T-helper 2 cell treated with Interferon-gamma antibody and Interleukin-4, amounts not matched to agents 100 ng/mL and 5 ng/mL, for 36 hours (primary cell): ENCODE results near the gene SH3BGRL3. TPM values are rescaled to one million over a fixed set of nuclear protein-coding genes. Genes with fewer than 3 reads are reported as not detected.
"Not testable (repeated sequence)": the region's sequence is repeated elsewhere in the genome, so short reads cannot be mapped to it uniquely, and the experiment has no call there.

Experiments used
- intact Hi-C: fragments of 100-400 bp; cut with micrococcal nuclease; formaldehyde crosslinking; loops from one replicate; pipeline ENCODE4 v1.15.1; 2023
- total RNA-seq: library from RNA; stranded (reverse); gene quantifications from 2 replicates; pipeline ENCODE4 v1.2.3, GENCODE V29; 2022

The SH3BGRL3 gene
- total RNA-seq, 1 donor from 2014 or later = 690 TPM

DNA sequence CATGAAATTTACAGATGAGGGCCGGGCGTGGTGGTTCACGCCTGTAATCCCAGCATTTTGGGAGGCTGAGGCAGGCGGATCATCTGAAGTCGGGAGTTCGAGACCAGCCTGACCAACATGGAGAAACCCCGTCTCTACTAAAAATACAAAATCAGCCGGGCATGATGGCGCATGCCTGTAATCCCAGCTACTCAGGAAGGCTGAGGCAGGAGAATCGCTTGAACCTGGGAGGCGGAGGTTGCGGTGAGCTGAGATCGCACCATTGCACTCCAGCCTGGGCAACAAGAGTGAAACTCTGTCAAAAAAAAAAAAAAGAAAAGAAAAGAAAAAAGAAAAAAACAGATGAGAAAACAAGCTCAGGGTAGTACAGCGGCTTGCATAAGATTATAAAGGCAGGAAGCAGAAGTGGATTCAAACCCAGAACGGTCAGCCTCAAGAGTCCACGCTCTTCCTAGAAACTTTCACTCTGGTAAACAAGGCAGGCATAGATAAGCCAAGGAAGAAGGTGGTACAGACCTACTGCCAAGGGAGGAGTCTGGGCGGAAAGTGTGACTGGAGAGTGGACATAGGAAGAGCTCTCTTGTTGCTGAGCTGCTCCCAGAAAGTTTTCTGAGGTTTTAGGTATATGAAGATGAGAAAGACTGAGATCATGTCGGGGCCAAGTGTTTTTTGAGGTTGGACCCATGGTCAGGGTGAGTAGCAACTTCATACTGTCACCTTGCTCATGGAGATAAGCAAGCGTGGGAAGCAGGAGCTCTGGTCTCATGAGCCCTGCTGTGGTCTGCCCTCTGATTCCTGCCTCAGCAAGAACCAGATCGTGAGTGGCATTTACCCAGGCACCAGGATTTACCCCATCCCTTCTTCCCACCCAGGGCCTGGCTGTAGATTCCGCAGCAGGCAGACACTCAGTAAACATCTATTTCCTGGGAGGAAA lies 28.3 kb downstream of the SH3BGRL3 start:
- intact Hi-C loops = loop anchor here (1.0 to 10.0 kb wide), 6 partner anchors 9 to 401 kb away; partner anchors contain the start of genes CD52, CEP85, HMGN2 and STMN1

- intact Hi-C loops = no loop called here
These were observed 34.6 kb downstream of the SH3BGRL3 start for GRCh38 chr1:26314501-26314900.

GRCh38 chr1:26315874-26316850 lies 36.3 kb downstream of the SH3BGRL3 start:
- intact Hi-C loops = loop anchor here (5.0 kb wide), 1 partner anchor 204 kb away; the partner anchor contains the start of gene PDIK1L

DNA sequence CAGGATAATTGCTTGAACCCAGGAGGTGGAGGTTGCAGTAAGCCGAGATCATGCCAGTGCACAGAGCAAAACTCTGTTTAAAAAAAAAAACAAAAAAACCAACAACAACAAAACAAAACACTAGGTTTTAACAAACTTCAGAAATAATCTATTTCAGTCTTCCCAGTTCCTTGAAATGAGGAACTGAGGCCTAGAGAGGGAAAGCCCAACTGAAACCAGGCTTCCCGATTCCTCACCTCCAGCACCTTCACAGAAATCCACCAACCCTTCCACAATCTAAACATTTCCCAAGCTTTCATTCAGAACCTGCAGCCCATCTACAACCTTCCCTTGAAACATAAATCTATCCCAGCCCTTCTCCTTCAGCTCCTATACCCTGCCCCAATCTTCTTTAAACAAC lies 37.3 kb downstream of the SH3BGRL3 start:
- intact Hi-C loops = loop anchor here (1.0 to 5.0 kb wide), 2 partner anchors 10 to 205 kb away; partner anchors contain the start of gene PDIK1L

DNA sequence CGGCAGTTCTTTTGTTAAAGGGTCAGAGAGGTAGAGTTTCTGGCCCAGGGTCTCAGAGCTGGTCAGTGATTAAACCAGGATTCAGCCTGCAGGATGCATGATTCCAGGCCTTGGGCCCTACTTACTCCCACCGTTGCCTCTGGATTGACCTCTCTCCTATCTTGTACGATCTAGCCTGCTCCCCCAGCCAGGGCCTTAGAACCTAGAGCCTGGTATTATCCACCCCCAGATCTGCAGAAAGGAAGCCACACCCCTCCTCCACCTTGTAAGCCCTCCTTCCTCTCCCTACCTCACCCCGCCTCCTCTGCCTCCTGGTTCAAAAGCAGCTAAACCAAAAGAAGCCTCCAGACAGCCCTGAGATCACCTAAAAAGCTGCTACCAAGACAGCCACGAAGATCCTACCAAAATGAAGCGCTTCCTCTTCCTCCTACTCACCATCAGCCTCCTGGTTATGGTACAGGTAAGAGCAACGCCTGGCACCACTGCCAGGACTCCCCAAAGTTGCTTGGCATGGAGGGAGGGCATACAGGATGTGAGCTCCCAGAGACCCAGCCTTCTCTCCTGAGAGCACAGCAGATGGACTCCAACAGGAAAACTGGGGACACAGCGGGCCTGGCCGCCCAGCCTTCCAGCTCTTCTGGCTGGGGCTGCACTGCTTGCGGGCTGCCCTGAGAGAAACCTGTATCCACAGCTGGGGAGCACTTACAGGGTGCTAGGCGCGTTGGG lies 37.9 kb downstream of the SH3BGRL3 start, which contains the start of gene CD52:
Gene CD52 (plus strand): TSS at position 347 of the 726 bp plus-strand sequence. CDS start 60 bp downstream, at position 407.
- intact Hi-C loops = loop anchor here (1.0 to 5.0 kb wide), 2 partner anchors 10 to 205 kb away; partner anchors contain the start of gene PDIK1L

- intact Hi-C loops = loop anchor here (1.0 to 5.0 kb wide), 2 partner anchors 57 to 206 kb away; partner anchors contain the start of gene PDIK1L
These were observed 38.6 kb downstream of the SH3BGRL3 start for GRCh38 chr1:26318338-26319064.

GRCh38 chr1:26320896-26321295 lies 41.0 kb downstream of the SH3BGRL3 start:
- intact Hi-C loops = loop anchor here (1.0 to 5.0 kb wide), 5 partner anchors 34 to 154 kb away; partner anchors contain the start of genes C1orf232 and ZNF593

DNA sequence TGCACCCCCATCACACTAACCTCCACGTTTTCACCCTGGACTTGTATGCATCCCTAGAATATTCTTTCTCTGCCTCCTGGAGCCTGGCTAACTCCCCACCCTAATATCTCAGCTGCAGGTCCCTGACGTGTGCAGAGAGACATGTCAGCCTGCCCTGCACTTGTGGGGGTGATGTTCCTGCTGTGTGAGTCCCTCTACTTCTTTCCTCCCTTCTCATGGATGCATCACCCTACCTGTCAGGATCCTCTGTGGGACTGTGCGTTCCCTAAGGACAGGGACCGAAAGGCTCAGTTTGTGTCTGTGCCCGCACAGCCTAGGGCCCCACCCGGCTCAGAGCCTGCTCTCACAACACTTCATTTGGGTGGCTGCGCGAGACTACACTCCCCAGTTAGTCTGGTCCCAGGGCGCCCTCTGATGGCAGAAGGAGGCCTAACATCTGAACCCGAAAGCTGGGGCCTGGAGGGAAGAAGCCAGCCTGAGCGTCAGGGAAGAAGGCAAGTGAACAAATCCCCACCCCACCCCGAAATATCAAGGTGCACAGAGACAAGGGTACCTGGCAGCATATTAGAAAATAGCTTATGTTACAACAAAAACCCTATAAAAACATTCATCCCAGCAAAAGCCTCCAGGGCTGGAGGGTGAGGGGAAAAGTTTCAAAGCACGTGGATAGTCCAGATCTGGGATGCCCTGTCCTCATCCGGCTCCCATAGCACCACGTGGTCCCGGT lies 41.6 kb downstream of the SH3BGRL3 start:
- intact Hi-C loops = loop anchor here (1.0 to 5.0 kb wide), 5 partner anchors 34 to 154 kb away; partner anchors contain the start of genes C1orf232 and ZNF593

DNA sequence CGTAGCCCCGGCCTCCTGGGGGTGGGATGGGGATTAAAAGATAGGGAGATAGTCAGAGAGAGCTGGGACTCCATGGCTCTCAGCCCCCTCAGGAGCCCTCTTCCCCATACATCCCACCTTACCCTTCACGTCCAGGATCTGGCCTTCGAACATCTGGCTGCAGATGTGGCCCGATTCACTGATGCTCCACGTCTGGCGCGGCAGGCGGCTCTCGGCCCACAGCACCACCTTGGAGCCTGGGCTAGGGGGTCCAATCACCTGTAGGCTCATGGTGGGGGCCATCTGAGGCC lies 42.1 kb downstream of the SH3BGRL3 start:
- intact Hi-C loops = loop anchor here (5.0 kb wide), 2 partner anchors 70 to 155 kb away; partner anchors contain the start of genes C1orf232 and ZNF593

DNA sequence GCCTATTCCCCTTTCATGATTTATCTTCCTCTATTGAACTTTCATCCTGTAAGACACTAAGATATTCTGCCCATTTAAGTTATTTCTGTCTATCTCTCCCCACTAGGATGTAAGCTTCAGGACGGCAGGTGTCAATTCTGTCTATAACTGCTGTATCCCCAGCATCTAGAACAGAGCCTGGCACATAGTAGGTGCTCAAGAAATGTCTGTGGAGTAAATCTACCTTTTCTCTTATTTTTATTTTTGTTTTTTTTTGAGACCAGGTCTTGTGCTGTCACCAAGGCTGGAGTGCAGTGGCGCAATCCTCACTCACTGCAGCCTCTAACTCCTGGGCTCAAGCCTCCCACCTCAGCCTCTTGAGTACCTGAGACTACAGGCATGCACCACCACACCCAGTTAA lies 43.5 kb downstream of the SH3BGRL3 start:
- intact Hi-C loops = loop anchor here (5.0 kb wide), 2 partner anchors 69 to 156 kb away; partner anchors contain the start of genes C1orf232 and ZNF593

DNA sequence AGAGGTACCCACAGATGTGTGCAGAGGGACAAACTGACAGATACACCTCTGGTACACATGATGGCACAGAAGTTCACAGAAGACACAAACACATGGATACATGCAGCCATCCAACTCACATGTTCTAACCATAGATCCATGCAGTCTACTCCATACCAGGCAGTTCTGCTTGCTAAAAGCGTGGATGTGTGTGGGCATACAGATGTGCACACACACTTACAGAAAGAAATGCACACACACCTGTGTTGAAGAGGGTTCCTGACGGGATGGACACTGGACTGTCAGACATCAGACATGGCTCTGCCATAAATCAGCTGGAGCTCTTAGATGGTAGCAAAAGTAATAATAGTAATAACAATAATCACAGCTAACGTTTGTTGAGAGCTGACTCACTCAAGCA lies 44.7 kb downstream of the SH3BGRL3 start:
- intact Hi-C loops = loop anchor here (5.0 kb wide), 2 partner anchors 68 to 157 kb away; partner anchors contain the start of genes C1orf232 and ZNF593

GRCh38 chr1:26327956-26328362 lies 48.1 kb downstream of the SH3BGRL3 start:
- intact Hi-C loops = no loop called here

- intact Hi-C loops = no loop called here
These were observed 48.7 kb downstream of the SH3BGRL3 start for GRCh38 chr1:26328597-26328996.

- intact Hi-C loops = not testable (repeated sequence)
These were observed 49.5 kb downstream of the SH3BGRL3 start for GRCh38 chr1:26329380-26329779.

DNA sequence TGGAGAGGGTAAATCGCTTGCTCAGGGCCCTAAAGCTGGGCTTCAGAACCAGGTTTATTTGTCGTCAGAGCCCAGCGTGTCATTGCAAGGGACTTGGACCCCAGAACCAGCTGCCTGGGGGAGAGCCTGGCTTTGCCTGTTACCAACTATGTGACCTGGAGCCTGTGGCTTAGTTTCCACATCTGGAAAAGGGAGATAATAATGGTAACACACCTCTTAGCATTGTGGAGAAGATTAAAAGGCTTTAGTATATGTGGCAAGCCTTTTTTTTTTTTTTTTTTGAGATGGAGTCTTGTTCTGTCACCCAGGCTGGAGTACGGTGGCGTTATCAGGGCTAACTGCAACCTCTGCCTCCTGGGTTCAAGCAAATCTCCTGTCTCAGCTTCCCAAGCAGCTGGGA lies 50.4 kb downstream of the SH3BGRL3 start:
- intact Hi-C loops = no loop called here
